Mesenteric fat pad (tissue), 1 donor: ENCODE results near the gene CD300LF. TPM values are rescaled to one million over a fixed set of nuclear protein-coding genes. Genes with fewer than 3 reads are reported as not detected.

Experiments used
- DNase-seq: peaks from one replicate; pipeline ENCODE4 v3.0.0-alpha.2; 2020; ENCODE audit warnings: low spot score
- microRNA-seq: library from miRNA; unstranded; fragments of <30 nt; microRNA quantifications from one replicate; pipeline ENCODE4 v1.2.0, GENCODE V29; 2020; ENCODE audit warnings: borderline number of aligned reads
- total RNA-seq: library from RNA; stranded (reverse); fragmentation: NEBNext Ultra II Directional; extraction: Animal tissue kit (Norgen Biotek cat#: 25700); gene quantifications from one replicate; pipeline ENCODE4 v1.2.1, GENCODE V29; 2021
- donor health status: DM: yes; HTN: yes; CAD: no.

CD300LF gene
- total RNA-seq, 1 donor from 2014 or later, result 2.8 TPM

DNA sequence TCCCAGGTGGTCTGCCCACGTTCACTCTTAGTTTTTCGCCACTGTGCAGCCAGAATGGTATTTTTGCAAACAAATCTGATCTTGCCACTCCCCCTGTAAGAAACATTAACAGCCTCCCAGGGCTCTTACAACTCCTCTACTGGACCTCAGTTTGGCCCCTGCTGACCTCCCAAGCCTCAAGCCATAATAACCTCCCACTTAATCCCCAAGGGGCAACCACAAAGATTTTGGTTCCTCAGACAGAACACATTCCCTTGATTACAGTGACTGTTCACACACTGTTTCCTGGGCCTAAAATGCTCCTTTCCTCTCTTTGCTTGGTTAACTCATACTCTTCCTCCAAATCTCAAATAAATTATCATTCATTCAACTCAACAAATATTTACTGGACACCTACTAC lies 67.7 kb downstream of the CD300LF start:
- no peak for DNase-seq

DNA sequence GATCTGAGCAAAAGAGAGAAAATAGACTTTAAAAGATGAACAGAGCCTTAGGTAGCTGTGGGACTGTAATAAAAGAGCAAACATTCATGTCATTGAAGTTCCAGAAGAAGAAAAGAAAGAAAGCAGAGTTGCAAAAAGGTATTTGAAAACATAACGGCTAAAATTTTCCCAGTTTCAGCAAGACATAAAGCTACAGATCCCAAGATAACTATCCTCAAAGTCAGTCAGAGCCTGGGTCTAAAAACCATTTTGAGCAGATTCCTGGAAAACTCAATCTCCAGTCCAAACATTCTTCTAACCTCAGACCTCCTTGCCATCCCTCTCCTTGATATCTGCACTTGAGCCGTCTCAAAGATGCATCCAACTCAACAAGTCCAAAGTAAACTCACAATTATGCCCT lies 68.3 kb downstream of the CD300LF start:
- no peak for DNase-seq

Small RNA genes lying within 50 kb of the gene (microRNA-seq; reads per million reads assigned to microRNA genes)
- 21.8 reads per million, percentile 21 among the genes with 10 or more reads in this experiment for gene MIR3615

Other genes with a start within 250 kb of the CD300LF start
- 19.0 TPM for gene CD300A, start 246.3 kb downstream of the CD300LF start, total RNA-seq
- gene CD300LB, start 181.4 kb downstream of the CD300LF start, total RNA-seq, result 1.3 TPM
- 4.1 TPM for gene CD300C, start 166.8 kb downstream of the CD300LF start, total RNA-seq
- gene CD300H, start 145.4 kb downstream of the CD300LF start, total RNA-seq, result not detected
- gene CD300LD, start 120.6 kb downstream of the CD300LF start, total RNA-seq, result not detected
- gene CD300E, start 89.2 kb downstream of the CD300LF start, total RNA-seq, result 7.3 TPM
- gene RAB37, start 24.3 kb upstream of the CD300LF start, total RNA-seq, result 1.3 TPM
- gene NHERF1, start 35.7 kb upstream of the CD300LF start, total RNA-seq, result 13.9 TPM
- 37.8 TPM for gene NAT9, start 63.4 kb upstream of the CD300LF start, total RNA-seq
- gene GRIN2C, start 147.0 kb upstream of the CD300LF start, total RNA-seq, result 0.45 TPM
- gene FDXR, start 160.1 kb upstream of the CD300LF start, total RNA-seq, result 5.2 TPM
- gene FADS6, start 180.7 kb upstream of the CD300LF start, total RNA-seq, result not detected
- not detected for gene USH1G, start 210.3 kb upstream of the CD300LF start, total RNA-seq
- gene OTOP2, start 211.3 kb upstream of the CD300LF start, total RNA-seq, result not detected
- not detected for gene OTOP3, start 223.0 kb upstream of the CD300LF start, total RNA-seq